ENCODE results near the gene CD300C.

The CD300C gene

GRCh38 chr17:74549343-74549742 is 3.4 kb upstream of the CD300C start:
- Histone ChIP-seq H3K36me3 (replicated peaks) (no peaks in the 10 kb centered on the region), H3K27me3 (ENCODE audit: low read depth) (peaks cover 5% of the 10 kb centered on the region; the same call in 1 of the 2 replicates), H3K4me1 (no peaks in the 10 kb centered on the region), H3K4me3 (no peak overlapping the region), H3K9me3 (no peaks in the 10 kb centered on the region)
- DNase-seq (ENCODE audit: low spot score in 2 of 2) = no peak
- in situ Hi-C loops (cut with MboI; ENCODE audit: low sequenced_read_pairs) = no loop called here

- no peaks in the 10 kb centered on the region for H3K4me1 ChIP-seq
Measured at GRCh38 chr17:74547736-74548135, 1.8 kb upstream of the CD300C start.

GRCh38 chr17:74547264-74547663 is 1.3 kb upstream of the CD300C start:
- Histone ChIP-seq H3K36me3 (replicated peaks) (no peaks in the 10 kb centered on the region), H3K4me3 (no peak overlapping the region), H3K4me1 (no peaks in the 10 kb centered on the region), H3K9me3 (no peaks in the 10 kb centered on the region), H3K27me3 (ENCODE audit: low read depth) (peaks cover 5% of the 10 kb centered on the region; the same call in 1 of the 2 replicates)
- no peak for DNase-seq (ENCODE audit: low spot score in 2 of 2)
- in situ Hi-C loops (cut with MboI; ENCODE audit: low sequenced_read_pairs) = no loop called here

More at GRCh38 chr17:74547736-74548135, 1.8 kb upstream of the CD300C start:
- no peak for DNase-seq (ENCODE audit: low spot score in 2 of 2)
- H3K36me3 ChIP-seq (replicated peaks) = no peaks in the 10 kb centered on the region
- no peak overlapping the region for H3K4me3 ChIP-seq
- H3K27me3 ChIP-seq (ENCODE audit: low read depth) = peaks cover 5% of the 10 kb centered on the region; the same call in 1 of the 2 replicates
- in situ Hi-C loops (cut with MboI; ENCODE audit: low sequenced_read_pairs) = no loop called here
- H3K9me3 ChIP-seq = no peaks in the 10 kb centered on the region

- Histone ChIP-seq H3K4me1 (no peaks in the 10 kb centered on the region), H3K4me3 (no peak overlapping the region)
- in situ Hi-C loops (cut with MboI; ENCODE audit: low sequenced_read_pairs) = no loop called here
Measured at GRCh38 chr17:74546586-74546985, 671 bp upstream of the CD300C start.

GRCh38 chr17:74544991-74545842 is 698 bp downstream of the CD300C start:
- H3K27me3 ChIP-seq (ENCODE audit: low read depth) = peaks cover 5% of the 10 kb centered on the region; the same call in 1 of the 2 replicates
- H3K4me3 ChIP-seq = no peak overlapping the region
- no peaks in the 10 kb centered on the region for H3K4me1 ChIP-seq
- no peaks in the 10 kb centered on the region for H3K9me3 ChIP-seq
- in situ Hi-C loops (cut with MboI; ENCODE audit: low sequenced_read_pairs) = no loop called here
- no peaks in the 10 kb centered on the region for H3K36me3 ChIP-seq (replicated peaks)
- DNase-seq (ENCODE audit: low spot score in 2 of 2) = no peak

More at GRCh38 chr17:74546586-74546985, 671 bp upstream of the CD300C start:
- no peaks in the 10 kb centered on the region for H3K9me3 ChIP-seq
- H3K27me3 ChIP-seq (ENCODE audit: low read depth) = peaks cover 5% of the 10 kb centered on the region; the same call in 1 of the 2 replicates
- no peaks in the 10 kb centered on the region for H3K36me3 ChIP-seq (replicated peaks)
- no peak for DNase-seq (ENCODE audit: low spot score in 2 of 2)

- H3K36me3 ChIP-seq (replicated peaks) = no peaks in the 10 kb centered on the region
- in situ Hi-C loops (cut with MboI; ENCODE audit: low sequenced_read_pairs) = no loop called here
- no peak for DNase-seq (ENCODE audit: low spot score in 2 of 2)
- H3K4me3 ChIP-seq = no peak overlapping the region
- H3K4me1 ChIP-seq = no peaks in the 10 kb centered on the region
- H3K9me3 ChIP-seq = no peaks in the 10 kb centered on the region
- H3K27me3 ChIP-seq (ENCODE audit: low read depth) = no peaks in the 10 kb centered on the region
Measured at GRCh38 chr17:74543891-74544760, 1.8 kb downstream of the CD300C start.

GRCh38 chr17:74543406-74543805 is 2.5 kb downstream of the CD300C start:
- no peaks in the 10 kb centered on the region for H3K27me3 ChIP-seq (ENCODE audit: low read depth)
- in situ Hi-C loops (cut with MboI; ENCODE audit: low sequenced_read_pairs) = no loop called here
- no peaks in the 10 kb centered on the region for H3K4me1 ChIP-seq
- H3K4me3 ChIP-seq = no peak overlapping the region
- DNase-seq (ENCODE audit: low spot score in 2 of 2) = no peak
- H3K9me3 ChIP-seq = no peaks in the 10 kb centered on the region
- no peaks in the 10 kb centered on the region for H3K36me3 ChIP-seq (replicated peaks)

- in situ Hi-C loops (cut with MboI; ENCODE audit: low sequenced_read_pairs) = no loop called here
- Histone ChIP-seq H3K4me3 (no peak overlapping the region), H3K27me3 (ENCODE audit: low read depth) (no peaks in the 10 kb centered on the region), H3K4me1 (no peaks in the 10 kb centered on the region), H3K9me3 (no peaks in the 10 kb centered on the region), H3K36me3 (replicated peaks) (no peaks in the 10 kb centered on the region)
- DNase-seq (ENCODE audit: low spot score in 2 of 2) = no peak
Measured at GRCh38 chr17:74542727-74543383, 3.1 kb downstream of the CD300C start.

GRCh38 chr17:74542166-74542565 is 3.7 kb downstream of the CD300C start:
- in situ Hi-C loops (cut with MboI; ENCODE audit: low sequenced_read_pairs) = no loop called here
- no peak for DNase-seq (ENCODE audit: low spot score in 2 of 2)
- H3K4me1 ChIP-seq = no peaks in the 10 kb centered on the region
- H3K4me3 ChIP-seq = no peak overlapping the region
- H3K36me3 ChIP-seq (replicated peaks) = no peaks in the 10 kb centered on the region
- H3K27me3 ChIP-seq (ENCODE audit: low read depth) = no peaks in the 10 kb centered on the region
- H3K9me3 ChIP-seq = no peaks in the 10 kb centered on the region

- DNase-seq (ENCODE audit: low spot score in 2 of 2) = no peak
- Histone ChIP-seq H3K9me3 (peaks cover 2% of the 10 kb centered on the region; the same call in 1 of the 2 replicates), H3K4me1 (no peaks in the 10 kb centered on the region), H3K4me3 (no peak overlapping the region), H3K27me3 (ENCODE audit: low read depth) (no peaks in the 10 kb centered on the region), H3K36me3 (replicated peaks) (no peaks in the 10 kb centered on the region)
- in situ Hi-C loops (cut with MboI; ENCODE audit: low sequenced_read_pairs) = no loop called here
Measured at GRCh38 chr17:74541176-74542111, 4.5 kb downstream of the CD300C start.

GRCh38 chr17:74539281-74539820 is 6.6 kb downstream of the CD300C start:
- H3K4me3 ChIP-seq = no peak overlapping the region
- no peaks in the 10 kb centered on the region for H3K36me3 ChIP-seq (replicated peaks)
- H3K9me3 ChIP-seq = peaks cover 2% of the 10 kb centered on the region; the same call in 1 of the 2 replicates
- in situ Hi-C loops (cut with MboI; ENCODE audit: low sequenced_read_pairs) = no loop called here
- H3K27me3 ChIP-seq (ENCODE audit: low read depth) = no peaks in the 10 kb centered on the region
- H3K4me1 ChIP-seq = no peaks in the 10 kb centered on the region
- no peak for DNase-seq (ENCODE audit: low spot score in 2 of 2)

- Histone ChIP-seq H3K4me1 (no peaks in the 10 kb centered on the region), H3K4me3 (no peak overlapping the region), H3K9me3 (peaks cover 2% of the 10 kb centered on the region; the same call in 1 of the 2 replicates), H3K27me3 (ENCODE audit: low read depth) (no peaks in the 10 kb centered on the region), H3K36me3 (replicated peaks) (no peaks in the 10 kb centered on the region)
- DNase-seq (ENCODE audit: low spot score in 2 of 2) = no peak
- in situ Hi-C loops (cut with MboI; ENCODE audit: low sequenced_read_pairs) = no loop called here
Measured at GRCh38 chr17:74536890-74537289, 9.0 kb downstream of the CD300C start.

Data from HAP-1 (cell line).